Suprapubic skin (tissue), 4 donors: ENCODE data around the gene GGT7. TPM values are rescaled to one million over a fixed set of nuclear protein-coding genes. Genes with fewer than 3 reads are reported as not detected.
A peak's percentile ranks its signal among the peaks of the same experiment; 100 is the strongest.

Experiments used
- DNase-seq, 2 donors: peaks; one replicate each; pipeline ENCODE4 v3.0.0-alpha.2; 2019; ENCODE audit warnings: low spot score in 2 of 2
- H3K27ac ChIP-seq: fragments of 200-600 bp; sonication (generic); one replicate; pipeline ENCODE4 v1.5.1; 2019
- H3K27me3 ChIP-seq: fragments of 200-600 bp; sonication (generic); one replicate; pipeline ENCODE4 v1.5.1; 2019
- H3K36me3 ChIP-seq: fragments of 200-600 bp; sonication (generic); one replicate; pipeline ENCODE4 v1.5.1; 2019
- H3K4me1 ChIP-seq: fragments of 200-600 bp; sonication (generic); one replicate; pipeline ENCODE4 v1.5.1; 2019
- H3K4me3 ChIP-seq: fragments of 200-600 bp; sonication (generic); one replicate; pipeline ENCODE4 v1.5.1; 2019; ENCODE audit warnings: mild to moderate bottlenecking
- H3K9me3 ChIP-seq: fragments of 200-600 bp; sonication (generic); one replicate; pipeline ENCODE4 v1.5.1; 2019
- EP300 ChIP-seq: sonication (generic); formaldehyde crosslinking; IDR thresholded peaks from one replicate; pipeline ENCODE4 v1.6.1; 2017; ENCODE audit warnings: antibody characterized with exemption
- POLR2A ChIP-seq, 2 donors: fragments of 450-650 bp; IDR thresholded peaks; one replicate each; pipeline ENCODE4 v1.6.1; 2017; ENCODE audit warnings: antibody characterized with exemption in 2 of 2, mild to moderate bottlenecking in 2 of 2, moderate library complexity in 2 of 2
- POLR2AphosphoS5 ChIP-seq, 3 donors: sonication (generic); formaldehyde crosslinking; IDR thresholded peaks; one replicate each; pipeline ENCODE4 v1.6.1; 2017; ENCODE audit warnings: antibody characterized with exemption in 3 of 3
- WGBS: methylation state at CpG from one replicate; pipeline ENCODE4 v1.1.5; 2018; 5-methylcytosine and 5-hydroxymethylcytosine counted together
- total RNA-seq, 4 donors: library from RNA; depleted of rRNA; stranded (reverse); fragments of >200 nt; gene quantifications; one replicate each; pipeline ENCODE4 v1.1.0, GENCODE V29; 2016
- TF ChIP-seq, protein P1 (sequence below), 2 donors: fragments of 200-600 bp in 1 of 2; fragments of 450-650 bp in 1 of 2; sonication (generic) in 1 of 2; IDR thresholded peaks; one replicate each; pipeline ENCODE4 v1.5.1; 2016 to 2019; ENCODE audit warnings: antibody characterized with exemption in 2 of 2, mild to moderate bottlenecking in 1 of 2, moderate library complexity in 1 of 2

The GGT7 gene
- total RNA-seq, 4 donors from 2014 or later = 4.3 to 13.1 (median 11.1) TPM

GRCh38 chr20:34848597-34848996 is 24.1 kb downstream of the GGT7 start:
- Histone ChIP-seq H3K9me3 (no peaks in the 10 kb centered on the region), H3K27me3 (no peaks in the 10 kb centered on the region), H3K4me1 (no peaks in the 10 kb centered on the region), H3K4me3 (no peak overlapping the region), H3K27ac (no peak overlapping the region), H3K36me3 (peaks cover 44% of the 10 kb centered on the region)
- DNase-seq = no peak
- TF ChIP-seq POLR2A (IDR thresholded peaks at IDR 0.05) = no peak
- 94% methylated on average over 5 of the region's 5 CpGs for WGBS

GRCh38 chr20:34843421-34843820 is 29.2 kb downstream of the GGT7 start:
- Histone ChIP-seq H3K4me3 (no peak overlapping the region), H3K27ac (no peak overlapping the region), H3K4me1 (no peaks in the 10 kb centered on the region), H3K27me3 (no peaks in the 10 kb centered on the region), H3K9me3 (no peaks in the 10 kb centered on the region), H3K36me3 (peaks cover 10% of the 10 kb centered on the region)
- TF ChIP-seq, protein P1, sequence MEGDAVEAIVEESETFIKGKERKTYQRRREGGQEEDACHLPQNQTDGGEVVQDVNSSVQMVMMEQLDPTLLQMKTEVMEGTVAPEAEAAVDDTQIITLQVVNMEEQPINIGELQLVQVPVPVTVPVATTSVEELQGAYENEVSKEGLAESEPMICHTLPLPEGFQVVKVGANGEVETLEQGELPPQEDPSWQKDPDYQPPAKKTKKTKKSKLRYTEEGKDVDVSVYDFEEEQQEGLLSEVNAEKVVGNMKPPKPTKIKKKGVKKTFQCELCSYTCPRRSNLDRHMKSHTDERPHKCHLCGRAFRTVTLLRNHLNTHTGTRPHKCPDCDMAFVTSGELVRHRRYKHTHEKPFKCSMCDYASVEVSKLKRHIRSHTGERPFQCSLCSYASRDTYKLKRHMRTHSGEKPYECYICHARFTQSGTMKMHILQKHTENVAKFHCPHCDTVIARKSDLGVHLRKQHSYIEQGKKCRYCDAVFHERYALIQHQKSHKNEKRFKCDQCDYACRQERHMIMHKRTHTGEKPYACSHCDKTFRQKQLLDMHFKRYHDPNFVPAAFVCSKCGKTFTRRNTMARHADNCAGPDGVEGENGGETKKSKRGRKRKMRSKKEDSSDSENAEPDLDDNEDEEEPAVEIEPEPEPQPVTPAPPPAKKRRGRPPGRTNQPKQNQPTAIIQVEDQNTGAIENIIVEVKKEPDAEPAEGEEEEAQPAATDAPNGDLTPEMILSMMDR (IDR thresholded peaks at IDR 0.05) = no peak
- 93% methylated on average over 2 of the region's 2 CpGs for WGBS
- no peak for DNase-seq

- no peak overlapping the region for H3K4me3 ChIP-seq
- no peaks in the 10 kb centered on the region for H3K27me3 ChIP-seq
- no peaks in the 10 kb centered on the region for H3K9me3 ChIP-seq
- TF ChIP-seq EP300 (no peak), POLR2A (IDR thresholded peaks at IDR 0.05) (no peak), POLR2AphosphoS5 (IDR thresholded peaks at IDR 0.05) (no peak)
- TF ChIP-seq, protein P1 (IDR thresholded peaks at IDR 0.05) = no peak
- peaks cover 4% of the 10 kb centered on the region for H3K36me3 ChIP-seq
- H3K27ac ChIP-seq = no peak overlapping the region
- no peaks in the 10 kb centered on the region for H3K4me1 ChIP-seq
- WGBS = 63% methylated on average over 2 of the region's 2 CpGs
- DNase-seq = no peak
Measured at GRCh38 chr20:34842143-34842542, 30.5 kb downstream of the GGT7 start.

GRCh38 chr20:34834459-34834893 is 38.2 kb downstream of the GGT7 start:
- no peaks in the 10 kb centered on the region for H3K36me3 ChIP-seq
- 16% methylated on average over 6 of the region's 6 CpGs for WGBS
- H3K27ac ChIP-seq = no peak overlapping the region
- H3K9me3 ChIP-seq = no peaks in the 10 kb centered on the region
- DNase-seq = no peak
- TF ChIP-seq EP300 = no peak
- TF ChIP-seq, protein P1 (IDR thresholded peaks at IDR 0.05) = peak; percentile 12 to 15
- H3K27me3 ChIP-seq = no peaks in the 10 kb centered on the region
- H3K4me1 ChIP-seq = no peaks in the 10 kb centered on the region
- no peak overlapping the region for H3K4me3 ChIP-seq

DNA sequence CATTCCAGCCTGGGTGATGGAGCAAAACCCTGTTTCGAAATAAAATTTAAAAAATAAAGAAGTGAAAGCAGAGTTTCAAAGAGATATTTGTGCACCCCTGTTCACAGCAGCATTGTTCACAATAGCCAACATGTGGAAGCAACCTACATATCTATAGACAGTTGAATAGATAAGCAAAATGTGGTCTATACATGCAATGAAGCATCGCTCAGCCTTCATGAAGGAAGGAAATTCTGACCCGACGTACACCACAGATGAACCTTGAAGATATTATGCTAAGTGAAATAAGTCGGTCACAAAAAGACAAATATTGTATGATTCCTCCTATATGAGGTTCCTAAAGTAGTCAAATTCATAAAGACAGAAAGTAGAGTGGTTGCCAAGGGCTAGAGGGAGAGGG is 40.7 kb downstream of the GGT7 start:
- 69% methylated on average over 5 of the region's 5 CpGs for WGBS
- Histone ChIP-seq H3K9me3 (no peaks in the 10 kb centered on the region), H3K27me3 (no peaks in the 10 kb centered on the region), H3K27ac (no peak overlapping the region), H3K36me3 (no peaks in the 10 kb centered on the region), H3K4me1 (no peaks in the 10 kb centered on the region), H3K4me3 (no peak overlapping the region)
- TF ChIP-seq, protein P1 (IDR thresholded peaks at IDR 0.05) = no peak
- TF ChIP-seq EP300 (no peak), POLR2A (IDR thresholded peaks at IDR 0.05) (no peak), POLR2AphosphoS5 (IDR thresholded peaks at IDR 0.05) (no peak)
- DNase-seq = no peak

DNA sequence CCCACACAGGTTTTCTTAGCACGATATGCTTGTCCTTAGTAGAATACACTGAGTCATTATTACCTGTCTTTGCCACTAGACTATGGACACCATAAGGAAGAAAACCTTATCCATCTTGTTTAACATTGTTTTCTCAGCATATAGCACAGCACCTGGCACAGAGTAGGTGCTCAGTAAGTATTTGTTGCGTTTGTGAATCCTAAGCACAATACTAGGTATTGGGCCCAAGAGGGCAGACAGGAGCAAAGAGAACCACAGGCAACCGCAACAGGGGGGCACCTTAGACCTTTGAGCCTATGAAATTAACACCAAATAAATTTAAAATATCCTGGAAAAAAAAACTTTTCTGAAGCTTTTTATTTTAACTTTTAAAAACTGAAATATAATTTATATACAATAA is 43.5 kb downstream of the GGT7 start:
- H3K27me3 ChIP-seq = no peaks in the 10 kb centered on the region
- no peak for DNase-seq
- 81% methylated on average over 3 of the region's 3 CpGs for WGBS
- TF ChIP-seq POLR2AphosphoS5 (IDR thresholded peaks at IDR 0.05) (no peak), EP300 (no peak), POLR2A (IDR thresholded peaks at IDR 0.05) (no peak)
- TF ChIP-seq, protein P1 (IDR thresholded peaks at IDR 0.05) = no peak
- H3K9me3 ChIP-seq = no peaks in the 10 kb centered on the region
- H3K36me3 ChIP-seq = no peaks in the 10 kb centered on the region
- H3K4me1 ChIP-seq = peaks cover 9% of the 10 kb centered on the region
- no peak overlapping the region for H3K4me3 ChIP-seq
- no peak overlapping the region for H3K27ac ChIP-seq
